Nephron (organoid): Measurements from ENCODE around the gene CCN6.
"Not testable (repeated sequence)": the region's sequence is repeated elsewhere in the genome, so short reads cannot be mapped to it uniquely, and the experiment has no call there.

Source experiments
- H3K27ac Mint-ChIP-seq, 3 experiments: 2 replicates each; pipeline ENCODE4 v1.8.0; 2020; ENCODE audit warnings: mixed read lengths in 3 of 3, mild to moderate bottlenecking in 2 of 3, moderate library complexity in 1 of 3
- H3K27me3 Mint-ChIP-seq: 2 replicates; pipeline ENCODE4 v1.8.0; 2021; ENCODE audit warnings: low read depth, mild to moderate bottlenecking, moderate library complexity, mixed read lengths
- H3K36me3 Mint-ChIP-seq: 2 replicates; pipeline ENCODE4 v1.8.0; 2020; ENCODE audit warnings: low read depth, mixed read lengths
- H3K4me1 Mint-ChIP-seq: 2 replicates; pipeline ENCODE4 v1.8.0; 2020; ENCODE audit warnings: mixed read lengths
- H3K4me3 Mint-ChIP-seq, 3 experiments: 2 replicates each; pipeline ENCODE4 v1.8.0; 2020; ENCODE audit warnings: mild to moderate bottlenecking in 3 of 3, mixed read lengths in 3 of 3, moderate library complexity in 2 of 3
- H3K9me3 Mint-ChIP-seq: 2 replicates; pipeline ENCODE4 v1.8.0; 2020; ENCODE audit warnings: mixed read lengths
- TF ChIP-seq, protein P1 (sequence below), 3 experiments: fragments of 200-600 bp; sonication (generic); IDR thresholded peaks; one replicate each; pipeline ENCODE4 v1.5.0; 2021; ENCODE audit warnings: antibody characterized with exemption in 3 of 3; ENCODE audit not compliant: unreplicated experiment in 3 of 3

Gene CCN6

DNA sequence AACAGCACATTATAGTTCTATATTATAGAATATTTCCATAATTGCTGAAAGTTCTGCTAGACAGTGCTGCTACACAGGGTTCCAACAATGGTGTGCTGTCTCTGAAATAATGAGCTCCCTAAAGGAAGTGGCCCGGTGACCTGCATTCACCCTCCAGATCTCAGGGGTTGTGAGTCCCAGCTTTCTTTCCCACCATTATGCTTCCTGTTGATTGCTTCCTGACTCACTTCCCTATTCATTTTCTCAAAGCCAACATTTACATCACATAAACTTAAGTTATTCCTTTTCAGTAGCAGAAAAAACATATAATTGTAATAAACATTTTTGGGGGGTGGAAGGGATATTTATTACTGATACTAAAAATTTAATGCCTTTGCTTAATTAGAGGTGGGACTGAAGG, 12.9 kb upstream of the CCN6 start:
- Mint-ChIP-seq H3K9me3 (no peaks in the 10 kb centered on the region), H3K4me1 (peaks cover 39% of the 10 kb centered on the region)
- TF ChIP-seq, protein P1, sequence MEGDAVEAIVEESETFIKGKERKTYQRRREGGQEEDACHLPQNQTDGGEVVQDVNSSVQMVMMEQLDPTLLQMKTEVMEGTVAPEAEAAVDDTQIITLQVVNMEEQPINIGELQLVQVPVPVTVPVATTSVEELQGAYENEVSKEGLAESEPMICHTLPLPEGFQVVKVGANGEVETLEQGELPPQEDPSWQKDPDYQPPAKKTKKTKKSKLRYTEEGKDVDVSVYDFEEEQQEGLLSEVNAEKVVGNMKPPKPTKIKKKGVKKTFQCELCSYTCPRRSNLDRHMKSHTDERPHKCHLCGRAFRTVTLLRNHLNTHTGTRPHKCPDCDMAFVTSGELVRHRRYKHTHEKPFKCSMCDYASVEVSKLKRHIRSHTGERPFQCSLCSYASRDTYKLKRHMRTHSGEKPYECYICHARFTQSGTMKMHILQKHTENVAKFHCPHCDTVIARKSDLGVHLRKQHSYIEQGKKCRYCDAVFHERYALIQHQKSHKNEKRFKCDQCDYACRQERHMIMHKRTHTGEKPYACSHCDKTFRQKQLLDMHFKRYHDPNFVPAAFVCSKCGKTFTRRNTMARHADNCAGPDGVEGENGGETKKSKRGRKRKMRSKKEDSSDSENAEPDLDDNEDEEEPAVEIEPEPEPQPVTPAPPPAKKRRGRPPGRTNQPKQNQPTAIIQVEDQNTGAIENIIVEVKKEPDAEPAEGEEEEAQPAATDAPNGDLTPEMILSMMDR (IDR thresholded peaks at IDR 0.05; ENCODE audit: unreplicated experiment in 3 of 3): no peak

DNA sequence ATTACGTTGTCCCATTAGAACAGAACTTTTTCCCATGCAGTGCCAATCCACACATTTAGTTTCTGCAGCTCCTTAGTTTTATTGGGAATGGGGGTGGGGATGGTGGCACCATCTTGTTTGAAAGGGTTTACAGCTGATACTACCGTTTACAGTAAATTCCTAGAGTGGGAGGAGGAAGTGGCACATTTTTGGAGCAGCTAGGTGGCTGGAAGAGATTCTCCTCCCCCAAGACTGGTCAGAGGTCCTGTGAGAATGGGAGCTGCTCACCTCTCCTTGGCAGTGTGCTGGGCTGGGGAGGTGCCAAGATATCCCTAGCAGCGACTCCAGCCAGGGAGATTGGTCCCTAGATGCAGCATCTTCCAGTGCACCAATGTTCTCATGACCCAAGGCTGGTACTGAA, 12.4 kb upstream of the CCN6 start:
- H3K36me3 Mint-ChIP-seq: no peaks in the 10 kb centered on the region

More for the DNA sequence above, 12.9 kb upstream of the CCN6 start:
- no peaks in the 10 kb centered on the region for H3K36me3 Mint-ChIP-seq
- peak overlapping the region; percentile 43 to 100 (median 97) for H3K27ac Mint-ChIP-seq
- peaks cover 4% of the 10 kb centered on the region for H3K27me3 Mint-ChIP-seq
- peak overlapping the region in 1 of 3 experiments; percentile 32 for H3K4me3 Mint-ChIP-seq

DNA sequence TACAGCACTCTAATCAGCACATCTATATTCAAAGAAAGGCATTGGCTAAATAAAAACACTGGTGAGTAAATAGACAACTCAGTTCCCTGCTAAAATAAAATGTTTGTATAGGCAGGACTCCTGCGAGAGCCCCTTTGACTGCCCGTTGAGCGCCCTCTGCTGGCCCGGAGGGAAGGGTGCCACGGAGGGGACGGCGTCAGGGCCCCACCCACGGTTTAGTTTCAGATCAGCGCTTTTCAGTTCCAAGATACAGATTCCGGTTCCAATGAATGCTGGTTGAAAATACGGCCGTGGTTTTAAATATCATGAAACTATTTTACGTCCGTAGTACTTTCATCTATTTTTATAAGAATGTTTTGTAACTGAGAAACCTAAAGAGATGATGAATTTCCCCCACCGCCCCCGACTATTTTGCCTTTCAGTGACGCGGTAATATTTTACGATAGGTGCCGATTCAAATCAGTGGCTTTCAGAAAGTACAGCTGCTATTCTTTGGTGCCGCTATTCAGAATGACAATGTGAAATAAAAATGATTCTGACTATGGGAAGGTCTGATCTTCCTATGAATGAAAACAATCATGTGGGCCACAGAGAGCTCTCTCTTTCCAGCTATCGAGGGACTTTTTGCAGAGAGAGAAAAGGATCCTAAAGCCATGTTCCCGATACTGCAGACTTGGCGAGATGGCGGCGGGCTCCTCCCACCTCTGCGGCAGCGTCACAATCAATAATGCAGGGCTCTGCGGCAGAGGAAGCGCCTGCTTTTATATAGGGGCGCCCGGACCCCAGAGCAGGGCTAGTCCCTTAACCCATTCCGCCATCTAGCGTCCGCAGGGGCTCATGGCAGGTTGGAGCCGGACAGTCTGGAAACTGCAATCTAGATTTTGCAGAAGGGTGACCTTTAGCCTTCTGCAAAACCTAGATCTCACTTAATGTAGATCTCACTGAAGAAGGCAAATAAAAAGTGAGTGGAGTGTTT, 10.6 kb upstream of the CCN6 start:
- H3K4me1 Mint-ChIP-seq: peaks cover 39% of the 10 kb centered on the region
- TF ChIP-seq, protein P1 (IDR thresholded peaks at IDR 0.05; ENCODE audit: unreplicated experiment in 3 of 3): peak; percentile 95 to 97 (median 96)
- peaks cover 4% of the 10 kb centered on the region for H3K27me3 Mint-ChIP-seq
- peak overlapping the region; percentile 91 to 97 (median 92) for H3K4me3 Mint-ChIP-seq
- no peaks in the 10 kb centered on the region for H3K9me3 Mint-ChIP-seq
- H3K36me3 Mint-ChIP-seq: no peaks in the 10 kb centered on the region
- peak overlapping the region; percentile 97 to 100 (median 100) for H3K27ac Mint-ChIP-seq

More for the DNA sequence above, 12.4 kb upstream of the CCN6 start:
- peak overlapping the region; percentile 48 to 97 (median 92) for H3K4me3 Mint-ChIP-seq
- peaks cover 39% of the 10 kb centered on the region for H3K4me1 Mint-ChIP-seq
- TF ChIP-seq, protein P1 (IDR thresholded peaks at IDR 0.05; ENCODE audit: unreplicated experiment in 3 of 3): no peak
- peak overlapping the region; percentile 97 to 100 (median 100) for H3K27ac Mint-ChIP-seq
- no peaks in the 10 kb centered on the region for H3K9me3 Mint-ChIP-seq
- peaks cover 4% of the 10 kb centered on the region for H3K27me3 Mint-ChIP-seq

DNA sequence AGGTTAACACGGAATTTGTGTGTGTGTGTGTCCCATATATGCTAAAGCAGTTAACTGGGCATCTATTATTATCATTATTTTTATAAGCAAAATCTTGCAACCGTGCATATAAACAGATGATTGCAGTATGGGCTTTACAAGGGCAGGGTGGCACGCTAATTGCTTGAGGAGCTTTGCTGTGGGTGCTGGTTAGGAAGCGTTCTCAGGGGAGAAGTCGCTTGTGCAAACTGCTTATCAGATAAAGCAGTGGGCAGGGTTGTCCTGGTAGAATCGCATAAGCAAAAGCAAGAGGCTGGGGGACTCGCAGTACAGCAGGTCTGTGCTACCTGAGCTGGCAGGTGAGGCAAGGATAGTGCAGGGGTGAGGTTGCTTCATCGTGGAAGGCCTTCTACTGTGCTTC, 9.7 kb upstream of the CCN6 start:
- Mint-ChIP-seq H3K27ac (peak overlapping the region in 2 of 3 experiments; percentile 79 to 97), H3K36me3 (no peaks in the 10 kb centered on the region), H3K9me3 (no peaks in the 10 kb centered on the region), H3K27me3 (no peaks in the 10 kb centered on the region), H3K4me3 (peak overlapping the region; percentile 24 to 97 (median 91)), H3K4me1 (peaks cover 39% of the 10 kb centered on the region)
- TF ChIP-seq, protein P1 (IDR thresholded peaks at IDR 0.05; ENCODE audit: unreplicated experiment in 3 of 3): no peak

DNA sequence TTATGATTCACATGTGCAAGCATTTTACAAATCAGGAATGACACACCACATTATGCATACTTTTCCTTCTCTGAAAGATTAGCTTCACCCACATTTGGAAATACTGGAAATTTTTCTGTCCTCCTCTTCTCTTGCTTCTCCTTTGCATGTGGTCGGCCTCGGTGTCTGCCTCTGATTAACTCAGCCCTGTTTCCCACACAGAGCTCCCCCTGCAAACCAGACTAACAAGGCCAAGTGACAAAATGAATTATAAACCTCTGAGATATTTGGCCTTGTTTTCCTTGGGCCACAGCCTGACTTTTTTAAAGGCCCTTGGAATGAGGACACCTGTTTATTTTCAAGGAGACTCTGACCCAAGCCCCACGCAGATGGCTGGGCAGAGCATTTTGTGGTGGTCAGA, 9.0 kb upstream of the CCN6 start:
- H3K27ac Mint-ChIP-seq: peak overlapping the region in 2 of 3 experiments; percentile 79 to 97
- no peaks in the 10 kb centered on the region for H3K27me3 Mint-ChIP-seq
- no peaks in the 10 kb centered on the region for H3K9me3 Mint-ChIP-seq
- H3K4me1 Mint-ChIP-seq: peaks cover 34% of the 10 kb centered on the region
- H3K36me3 Mint-ChIP-seq: no peaks in the 10 kb centered on the region
- TF ChIP-seq, protein P1 (IDR thresholded peaks at IDR 0.05; ENCODE audit: unreplicated experiment in 3 of 3): no peak
- H3K4me3 Mint-ChIP-seq: peak overlapping the region in 1 of 3 experiments; percentile 36

DNA sequence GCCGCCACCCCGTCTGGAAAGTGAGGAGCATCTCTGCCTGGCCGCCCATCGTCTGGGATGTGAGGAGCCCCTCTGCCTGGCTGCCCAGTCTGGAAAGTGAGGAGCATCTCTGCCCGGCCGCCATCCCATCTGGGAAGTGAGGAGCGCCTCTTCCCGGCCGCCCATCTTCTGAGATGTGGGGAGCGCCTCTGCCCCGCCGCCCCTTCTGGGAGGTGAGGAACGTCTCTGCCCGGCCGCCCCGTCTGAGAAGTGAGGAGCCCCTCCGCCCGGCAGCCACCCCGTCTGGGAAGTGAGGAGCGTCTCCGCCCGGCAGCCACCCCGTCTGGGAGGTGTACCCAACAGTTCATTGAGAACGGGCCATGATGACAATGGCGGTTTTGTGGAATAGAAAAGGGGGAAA, 6.4 kb upstream of the CCN6 start:
- H3K9me3 Mint-ChIP-seq, H3K27me3 Mint-ChIP-seq, H3K27ac Mint-ChIP-seq, H3K36me3 Mint-ChIP-seq, H3K4me3 Mint-ChIP-seq: not testable (repeated sequence)
- H3K4me1 Mint-ChIP-seq: peaks cover 24% of the 10 kb centered on the region
